Measurements from ENCODE around the gene FGD6. TPM values are rescaled to one million over a fixed set of nuclear protein-coding genes. Genes with fewer than 3 reads are reported as not detected.
"Not testable (repeated sequence)": the region's sequence is repeated elsewhere in the genome, so short reads cannot be mapped to it uniquely, and the experiment has no call there.

FGD6 gene
- total RNA-seq, 1 experiment from 2014 or later = 2.2 TPM

DNA sequence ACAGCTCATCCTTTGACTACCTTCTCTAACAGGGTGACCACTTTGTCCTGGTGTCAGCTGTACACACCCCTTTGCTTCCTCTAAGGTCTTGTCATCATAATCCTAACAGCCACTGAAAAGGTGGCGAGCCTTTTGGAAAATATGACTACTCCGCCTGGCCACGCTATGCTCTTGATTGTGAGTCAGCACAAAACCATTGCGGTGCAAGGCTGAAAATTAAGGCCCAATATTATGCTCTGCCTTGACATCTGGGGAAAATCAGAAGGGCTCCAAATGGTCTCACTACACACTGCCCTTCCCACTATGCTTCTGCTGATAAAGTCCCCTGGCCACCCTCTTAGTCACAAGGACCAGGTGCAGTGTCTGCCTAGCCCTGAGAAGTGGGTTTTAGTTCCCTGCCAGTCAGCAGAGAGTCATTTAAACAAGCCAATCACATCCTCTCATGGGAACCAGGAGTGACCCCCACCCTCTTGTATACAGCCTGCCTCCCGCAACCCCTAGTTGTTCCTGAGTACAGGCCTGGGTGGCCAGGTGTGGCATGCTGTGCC, 34.3 kb downstream of the FGD6 start:
- no peak for DNase-seq (ENCODE audit: extremely low read depth, low read depth)

GRCh38 chr12:95181103-95181502, 36.2 kb downstream of the FGD6 start:
- DNase-seq (ENCODE audit: extremely low read depth, low read depth) = no peak

DNA sequence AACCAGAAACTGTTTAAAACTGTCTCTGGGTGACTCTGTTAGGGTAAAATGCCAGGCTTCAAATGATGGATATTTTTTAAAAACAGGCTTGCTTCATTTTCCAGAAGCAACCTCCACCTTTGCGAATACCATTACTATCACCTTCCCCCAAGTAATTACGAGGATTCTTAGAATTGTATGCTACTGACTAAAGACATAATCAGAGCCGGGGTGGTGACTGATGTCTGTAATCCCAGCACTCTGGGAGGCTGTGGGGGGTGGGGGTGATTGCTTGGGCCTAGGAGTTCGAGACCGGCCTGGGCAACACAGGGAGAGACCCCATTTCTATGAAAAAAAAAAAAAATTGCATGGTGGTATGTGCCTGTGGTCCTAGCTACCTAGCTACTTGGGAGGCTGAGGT, 38.3 kb downstream of the FGD6 start:
- DNase-seq (ENCODE audit: extremely low read depth, low read depth) = no peak

DNA sequence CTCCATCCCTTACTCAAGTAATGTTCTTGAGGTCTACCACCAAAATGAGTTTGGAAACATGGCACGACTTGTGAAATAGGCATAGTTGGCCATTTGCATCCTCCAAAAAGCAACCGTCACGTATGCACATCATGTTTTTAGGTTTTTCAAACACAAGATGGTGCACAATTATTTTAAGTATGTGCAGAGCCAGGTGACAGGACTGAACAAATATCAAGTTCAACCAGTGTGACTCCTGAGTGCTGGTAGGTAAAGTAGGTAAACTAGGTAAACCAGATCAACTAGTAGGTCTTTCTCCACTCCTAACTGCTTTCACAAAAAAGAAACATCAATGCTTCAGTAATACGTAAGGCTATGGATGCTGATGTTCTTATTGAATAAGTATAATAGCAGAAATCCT, 39.1 kb downstream of the FGD6 start:
- DNase-seq (ENCODE audit: extremely low read depth, low read depth) = no peak

GRCh38 chr12:95177201-95177768, 40.0 kb downstream of the FGD6 start:
- DNase-seq (ENCODE audit: extremely low read depth, low read depth) = no peak

GRCh38 chr12:95173392-95174251, 43.6 kb downstream of the FGD6 start:
- no peak for DNase-seq (ENCODE audit: extremely low read depth, low read depth)

GRCh38 chr12:95169368-95169767, 47.9 kb downstream of the FGD6 start:
- no peak for DNase-seq (ENCODE audit: extremely low read depth, low read depth)

GRCh38 chr12:95168746-95169145, 48.5 kb downstream of the FGD6 start:
- no peak for DNase-seq (ENCODE audit: extremely low read depth, low read depth)

DNA sequence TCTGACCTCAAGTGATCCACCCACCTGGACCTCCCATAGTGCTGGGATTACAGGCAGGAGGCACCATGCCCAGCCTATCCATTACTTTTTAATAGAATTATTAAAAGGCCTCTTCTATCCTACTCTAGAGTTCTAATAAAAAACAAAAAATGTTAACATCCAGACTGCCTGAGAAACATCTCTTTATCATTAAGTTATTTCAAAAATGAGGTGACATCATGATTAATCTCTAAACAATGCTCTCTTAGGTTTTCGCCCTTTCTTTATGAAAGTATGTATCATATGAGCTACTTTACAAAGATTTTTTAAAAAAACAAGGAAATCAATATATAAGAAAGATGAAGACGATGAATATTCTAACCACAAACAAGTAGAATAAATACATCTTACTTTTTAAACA, 52.6 kb downstream of the FGD6 start:
- DNase-seq (ENCODE audit: extremely low read depth, low read depth) = no peak

GRCh38 chr12:95158919-95159318, 58.3 kb downstream of the FGD6 start:
- DNase-seq (ENCODE audit: extremely low read depth, low read depth) = no peak

- no peak for DNase-seq (ENCODE audit: extremely low read depth, low read depth)
Observed at GRCh38 chr12:95151821-95152220, 65.4 kb downstream of the FGD6 start.

DNA sequence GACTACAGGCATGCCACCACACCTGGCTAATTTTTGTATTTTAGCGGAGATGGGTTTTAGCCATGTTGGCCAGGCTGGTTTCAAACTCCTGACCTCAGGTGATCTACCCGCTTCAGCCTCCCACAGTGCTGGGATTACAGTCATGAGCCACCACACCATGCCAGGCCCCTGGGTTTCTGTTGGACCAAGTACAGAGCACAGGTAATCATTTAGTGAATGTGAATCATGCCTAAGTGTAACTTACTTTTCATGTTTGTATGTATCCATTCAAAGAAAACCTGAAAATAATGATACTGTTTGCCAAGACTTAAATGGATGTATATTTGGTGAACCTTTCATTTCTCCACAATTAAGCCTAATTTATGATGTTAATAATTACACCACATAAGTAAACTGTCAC, 65.9 kb downstream of the FGD6 start:
- no peak for DNase-seq (ENCODE audit: extremely low read depth, low read depth)

- no peak for DNase-seq (ENCODE audit: extremely low read depth, low read depth)
Observed at GRCh38 chr12:95150501-95150900, 66.8 kb downstream of the FGD6 start.

GRCh38 chr12:95147866-95148265, 69.4 kb downstream of the FGD6 start:
- DNase-seq (ENCODE audit: extremely low read depth, low read depth) = no peak

DNA sequence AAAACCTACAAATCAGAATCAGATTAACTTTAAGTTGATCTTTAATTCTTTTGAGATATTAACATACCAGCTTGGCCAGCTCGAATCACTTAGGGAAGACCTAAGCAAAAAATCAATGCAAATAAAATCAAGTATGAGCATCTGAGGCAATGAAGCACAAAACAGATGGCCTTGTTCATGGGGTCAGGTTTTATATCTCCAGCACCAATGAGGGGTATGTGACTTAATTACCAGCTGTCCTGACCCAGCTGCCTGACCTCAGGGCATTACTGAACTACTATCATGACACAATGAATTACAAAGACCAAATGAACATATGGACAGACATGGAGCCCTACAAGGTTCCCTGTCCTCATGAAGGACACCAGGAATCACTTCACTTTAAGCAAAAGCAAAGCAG, 70.5 kb downstream of the FGD6 start:
- no peak for DNase-seq (ENCODE audit: extremely low read depth, low read depth)

DNA sequence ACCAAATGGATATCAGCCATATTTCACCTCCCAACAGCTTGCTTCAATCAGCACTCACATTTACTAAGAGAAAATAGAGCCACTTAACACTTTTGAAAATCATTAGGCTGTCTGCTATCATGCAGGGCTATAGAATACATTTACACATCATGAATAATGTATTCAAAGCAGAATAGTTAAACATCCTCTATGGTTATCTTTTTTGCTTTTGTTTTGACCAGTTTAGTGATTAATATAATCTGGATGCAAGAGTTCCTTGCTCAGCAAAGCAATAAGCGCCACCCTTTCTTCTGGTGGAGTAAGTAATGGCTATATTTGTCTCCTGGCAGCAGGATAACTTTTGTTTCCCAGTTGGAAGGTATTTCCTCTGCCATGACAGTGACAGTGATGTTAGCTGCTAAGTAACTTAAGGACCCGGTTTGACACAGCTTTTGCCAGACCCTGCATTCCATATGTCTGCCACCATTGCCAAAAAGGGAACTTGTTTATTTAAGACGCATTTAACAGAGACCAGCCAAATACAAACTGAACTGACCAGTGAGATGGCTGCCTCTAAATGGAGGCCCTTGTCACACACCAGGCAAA, 73.6 kb downstream of the FGD6 start:
- no peak for DNase-seq (ENCODE audit: extremely low read depth, low read depth)

DNA sequence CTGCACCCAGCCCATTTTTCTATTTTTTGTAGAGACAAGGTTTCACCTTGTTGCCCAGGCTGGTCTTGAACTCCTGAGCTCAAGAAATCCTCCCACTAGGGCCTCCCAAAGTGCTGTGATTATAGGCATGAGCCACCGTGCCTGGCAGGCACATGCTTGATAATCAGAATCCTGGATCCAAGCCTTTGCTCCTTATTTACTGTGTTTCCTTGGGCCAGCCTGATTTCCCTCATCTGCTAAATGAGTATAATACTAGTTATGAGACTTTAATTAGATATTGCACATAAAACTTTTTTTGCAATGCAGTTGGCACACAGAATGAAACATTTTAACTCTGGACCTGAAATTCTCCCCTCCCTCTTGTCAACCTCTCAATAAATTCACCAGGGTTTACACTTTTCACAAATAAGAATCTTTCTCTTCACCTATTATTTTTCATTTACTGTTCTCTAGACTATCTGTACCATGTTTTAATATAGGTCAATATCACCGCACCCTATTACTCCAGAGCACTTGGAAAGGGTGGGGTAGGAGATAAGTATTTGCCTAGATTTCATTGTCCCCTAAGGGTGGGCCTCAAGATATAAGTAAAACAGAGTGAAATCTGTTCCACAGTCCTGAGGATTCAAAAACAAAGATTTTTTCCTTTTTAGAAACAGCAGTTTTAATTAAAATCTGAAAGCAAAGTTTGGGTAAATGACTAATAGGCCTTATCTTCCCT, 74.7 kb downstream of the FGD6 start:
- no peak for DNase-seq (ENCODE audit: extremely low read depth, low read depth)

DNA sequence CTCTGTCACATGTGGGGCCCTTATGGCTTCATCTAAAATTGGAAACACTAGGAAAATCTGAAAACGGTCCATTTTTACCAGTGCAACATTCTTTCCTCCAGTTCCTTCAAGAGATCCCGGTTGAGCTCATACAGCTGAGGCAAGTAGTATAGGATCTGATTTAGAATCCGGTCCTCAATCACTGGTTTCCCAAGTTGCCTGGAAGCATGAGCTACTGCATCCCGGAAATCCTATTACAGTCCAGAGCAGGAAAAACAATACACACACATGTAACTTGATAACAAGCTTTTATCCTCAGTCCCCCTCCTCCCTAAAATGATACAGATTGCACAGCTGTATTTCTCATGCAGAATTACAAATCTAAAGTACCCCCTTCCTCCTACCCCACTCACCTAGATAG, 76.0 kb downstream of the FGD6 start:
- DNase-seq (ENCODE audit: extremely low read depth, low read depth) = no peak

GRCh38 chr12:95138031-95138430, 79.2 kb downstream of the FGD6 start:
- DNase-seq (ENCODE audit: extremely low read depth, low read depth) = not testable (repeated sequence)

DNA sequence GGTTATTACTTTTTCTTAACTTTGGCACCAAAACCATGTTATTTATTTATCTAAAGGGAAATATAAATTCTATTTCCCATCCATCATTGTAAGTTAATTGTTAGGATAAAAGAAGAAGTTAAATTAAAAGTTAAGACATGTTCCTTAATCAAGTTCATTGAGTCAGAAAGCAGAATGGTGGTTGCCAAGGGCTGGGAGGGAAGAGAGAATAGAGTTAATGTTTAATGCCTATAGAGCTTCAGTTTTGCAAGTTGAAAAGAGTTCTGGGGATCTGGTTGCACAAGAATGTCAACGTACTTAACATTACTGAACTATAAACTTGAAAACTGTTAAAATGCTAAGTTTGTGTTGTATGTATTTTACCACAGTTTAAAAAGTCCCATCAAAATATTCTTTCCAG, 80.7 kb downstream of the FGD6 start:
- no peak for DNase-seq (ENCODE audit: extremely low read depth, low read depth)

DNA sequence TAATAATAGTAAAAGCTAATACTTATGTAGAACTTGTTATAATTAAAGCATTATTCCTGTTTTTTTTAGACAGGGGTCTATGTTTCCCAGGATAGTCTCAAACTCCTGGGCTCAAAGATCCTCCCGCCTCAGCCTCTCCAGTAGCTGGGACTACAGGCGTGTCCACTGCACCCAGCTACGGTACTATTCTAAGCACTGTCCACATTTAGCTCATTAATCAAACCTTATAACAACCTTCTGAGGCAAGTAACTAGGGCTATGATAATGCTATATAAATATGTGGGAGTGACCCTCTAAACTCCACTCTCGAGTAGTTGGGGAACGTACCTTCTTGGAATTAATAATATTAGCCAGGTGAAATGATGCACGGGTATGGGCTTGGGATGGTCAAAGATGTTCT, 83.2 kb downstream of the FGD6 start:
- no peak for DNase-seq (ENCODE audit: extremely low read depth, low read depth)
